ENCODE data around the gene C10orf95.

C10orf95 gene

GRCh38 chr10:102401735-102402511 lies 49.4 kb downstream of the C10orf95 start:
- DNase-seq (ENCODE audit: low spot score) = no peak

- no peak for DNase-seq (ENCODE audit: low spot score)
These were observed 50.0 kb downstream of the C10orf95 start for GRCh38 chr10:102401342-102401654.

- DNase-seq (ENCODE audit: low spot score) = no peak
These were observed 50.6 kb downstream of the C10orf95 start for GRCh38 chr10:102400598-102401341.

GRCh38 chr10:102400076-102400475 lies 51.3 kb downstream of the C10orf95 start:
- no peak for DNase-seq (ENCODE audit: low spot score)
